Panc1 (cell line): ENCODE measurements around the gene FXYD4.

Experiments
- CTCF ChIP-seq: fragments of 450-650 bp; IDR thresholded peaks from 2 replicates; pipeline ENCODE4 v1.5.1; 2017; ENCODE audit warnings: mild to moderate bottlenecking
- POLR2AphosphoS5 ChIP-seq: IDR thresholded peaks from 2 replicates; pipeline ENCODE4 v1.6.1; 2012; ENCODE audit warnings: mild to moderate bottlenecking, low read depth, low read length, moderate library complexity

GRCh38 chr10:43383204-43383971, 12.0 kb downstream of the FXYD4 start:
- TF ChIP-seq CTCF (no peak), POLR2AphosphoS5 (no peak; the same call in 1 of the 2 replicates)
